SK-N-SH (cell line): ENCODE results near the gene CKS2.

Source experiments
- CTCF ChIP-seq: fragments of 200-600 bp; sonication (generic); IDR thresholded peaks from 2 replicates; pipeline ENCODE4 v1.6.1; 2017; ENCODE audit warnings: antibody characterized with exemption, mild to moderate bottlenecking, moderate library complexity
- JUND ChIP-seq: IDR thresholded peaks from 2 replicates; pipeline ENCODE4 v1.4.0; 2012
- MAX ChIP-seq: IDR thresholded peaks from 2 replicates; pipeline ENCODE4 v1.4.0; 2012; ENCODE audit warnings: low read depth
- POLR2AphosphoS5 ChIP-seq: IDR thresholded peaks from 2 replicates; pipeline ENCODE4 v1.6.1; 2012; ENCODE audit warnings: low read depth, low read length
- TAF1 ChIP-seq: IDR thresholded peaks from 2 replicates; pipeline ENCODE4 v1.6.1; 2012; ENCODE audit warnings: low read depth, mild to moderate bottlenecking, low read length, moderate library complexity, borderline replicate concordance
- TCF12 ChIP-seq: IDR thresholded peaks from 2 replicates; pipeline ENCODE4 v1.4.0; 2012

DNA sequence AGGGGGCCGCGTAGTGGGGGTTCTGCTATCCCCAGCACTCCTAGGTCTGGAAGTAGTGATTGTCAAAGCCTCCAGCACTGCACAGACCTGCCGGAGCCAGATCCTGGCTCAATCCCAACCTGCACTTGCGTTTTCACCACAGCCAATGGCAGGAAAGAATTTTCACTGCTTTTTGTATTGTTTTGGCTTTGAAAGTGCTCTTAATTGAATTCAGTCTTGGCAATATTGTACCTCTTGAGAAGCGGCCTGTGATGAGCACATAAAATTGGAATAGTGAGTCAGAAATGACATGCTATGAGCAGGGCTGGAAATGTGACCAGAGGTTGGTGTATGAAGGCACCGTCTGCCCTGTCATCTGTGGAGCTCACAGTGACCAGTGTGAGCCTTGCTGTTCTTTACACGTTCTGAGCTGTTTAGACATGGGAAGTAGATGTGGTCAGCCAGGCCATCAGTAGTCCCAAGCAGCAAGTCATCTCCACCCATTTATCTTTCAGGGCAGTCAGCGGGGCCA is 48.8 kb downstream of the CKS2 start:
- TF ChIP-seq CTCF (no peak), JUND (no peak), TCF12 (no peak), TAF1 (no peak), MAX (no peak), POLR2AphosphoS5 (no peak)
